Esophagus mucosa (tissue), 1 donor: Measurements from ENCODE around the gene ATF1. TPM values are rescaled to one million over a fixed set of nuclear protein-coding genes. Genes with fewer than 3 reads are reported as not detected.
A peak's percentile ranks its signal among the peaks of the same experiment; 100 is the strongest.

Experiments
- ATAC-seq: fragments of 200-7000 bp; cut with Tn5 transposase; one replicate; pipeline ENCODE4 v1.9.1; 2020
- total RNA-seq: library from RNA; stranded (reverse); gene quantifications from one replicate; pipeline ENCODE4 v1.2.4, GENCODE V29; 2023
- donor health status: DM: yes; HTN: yes; CAD: no.

Gene ATF1
- total RNA-seq = 22.3 TPM

GRCh38 chr12:50763639-50764285, at the start of gene ATF1:
Gene ATF1 (plus strand): TSS chr12:50764101. CDS start chr12:50780146, 16,045 bp downstream.
- peak; percentile 93 for ATAC-seq

GRCh38 chr12:50715174-50715573, 48.7 kb upstream of the ATF1 start:
- no peak for ATAC-seq

DNA sequence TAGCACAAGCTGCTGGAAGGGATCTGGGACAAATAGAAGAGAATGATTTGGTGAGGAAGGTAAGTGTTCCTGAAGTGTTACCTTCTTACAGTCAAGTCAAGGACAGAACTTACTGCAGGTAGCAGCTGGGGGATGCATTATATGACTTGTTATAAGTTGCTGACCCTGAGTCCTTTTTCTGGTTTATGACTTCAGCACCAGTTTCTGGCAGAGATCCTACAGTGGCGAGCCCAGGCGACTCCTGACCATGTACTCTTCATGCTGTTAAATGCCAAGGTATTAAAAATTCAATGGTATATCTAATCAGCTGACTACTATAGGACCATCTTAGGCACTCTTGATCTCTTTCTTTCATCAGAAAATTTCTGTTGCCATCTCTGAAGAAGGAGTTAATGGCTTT, 45.1 kb upstream of the ATF1 start:
- no peak for ATAC-seq

GRCh38 chr12:50720085-50720484, 43.8 kb upstream of the ATF1 start:
- peak; percentile 28 for ATAC-seq

DNA sequence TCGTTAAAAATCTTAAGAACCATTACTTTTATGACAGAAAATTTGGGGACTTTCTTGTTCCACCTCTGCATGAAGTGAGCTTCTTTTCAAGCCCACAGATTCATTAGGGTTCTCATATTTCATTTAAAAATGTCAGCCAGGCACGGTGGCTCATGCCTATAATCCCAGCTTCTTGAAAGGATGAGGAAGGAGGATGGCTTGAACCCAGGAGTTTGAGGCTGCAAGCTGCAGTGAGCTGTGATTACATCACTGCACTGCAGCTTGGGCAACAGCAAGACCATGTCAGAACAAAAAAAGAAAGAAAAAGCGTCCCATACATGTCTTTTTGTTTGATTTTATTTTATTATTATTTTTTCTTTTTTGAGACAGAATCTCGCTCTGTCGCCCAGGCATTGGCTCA, 43.4 kb upstream of the ATF1 start:
- ATAC-seq = no peak

- ATAC-seq = no peak
Observed at GRCh38 chr12:50723865-50724264, 40.0 kb upstream of the ATF1 start.

DNA sequence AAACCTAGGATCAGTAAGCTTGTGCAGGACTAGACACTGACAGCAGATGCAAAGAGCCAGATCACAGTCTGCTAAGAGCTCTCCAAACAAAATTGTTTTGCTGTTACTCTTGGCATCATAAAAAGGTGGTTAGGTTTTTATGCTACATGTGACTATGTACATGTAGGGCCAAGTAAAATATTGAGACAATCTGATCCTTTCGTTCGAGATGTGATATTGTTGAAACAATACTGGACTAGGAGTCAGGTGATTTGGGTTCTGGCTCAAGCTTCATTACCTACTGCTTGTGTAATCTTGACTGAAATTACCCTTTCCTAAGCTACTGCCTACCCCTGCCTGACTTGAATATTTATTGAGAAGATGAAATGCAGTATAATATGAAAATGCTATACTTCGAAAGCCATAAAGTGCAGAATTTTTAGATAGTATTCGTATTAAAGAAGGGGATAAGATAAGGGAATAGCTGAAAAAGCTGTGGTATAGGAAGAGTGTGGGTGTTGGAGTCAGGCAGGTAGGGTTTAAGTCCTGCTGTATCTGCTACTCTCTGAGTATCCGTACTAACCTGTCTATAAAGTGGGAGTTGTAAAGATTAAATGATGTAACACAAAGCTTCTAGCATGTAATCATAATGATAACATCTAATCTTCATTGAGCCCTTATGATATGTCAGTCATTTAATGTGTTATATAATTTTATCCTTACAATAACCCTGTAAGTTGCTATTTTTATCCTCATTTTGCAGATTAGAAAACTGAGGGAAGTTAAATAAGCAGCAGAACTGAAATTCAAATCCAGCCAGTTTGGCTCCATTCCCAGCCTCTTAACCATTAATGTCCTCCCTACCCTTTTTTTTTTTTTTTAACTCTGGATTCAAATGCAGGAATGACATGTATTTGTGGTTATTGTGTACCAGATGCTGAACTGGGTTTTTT, 38.6 kb upstream of the ATF1 start:
- no peak for ATAC-seq

- no peak for ATAC-seq
Observed at GRCh38 chr12:50727466-50727865, 36.4 kb upstream of the ATF1 start.

- ATAC-seq = no peak
Observed at GRCh38 chr12:50728417-50728816, 35.5 kb upstream of the ATF1 start.

DNA sequence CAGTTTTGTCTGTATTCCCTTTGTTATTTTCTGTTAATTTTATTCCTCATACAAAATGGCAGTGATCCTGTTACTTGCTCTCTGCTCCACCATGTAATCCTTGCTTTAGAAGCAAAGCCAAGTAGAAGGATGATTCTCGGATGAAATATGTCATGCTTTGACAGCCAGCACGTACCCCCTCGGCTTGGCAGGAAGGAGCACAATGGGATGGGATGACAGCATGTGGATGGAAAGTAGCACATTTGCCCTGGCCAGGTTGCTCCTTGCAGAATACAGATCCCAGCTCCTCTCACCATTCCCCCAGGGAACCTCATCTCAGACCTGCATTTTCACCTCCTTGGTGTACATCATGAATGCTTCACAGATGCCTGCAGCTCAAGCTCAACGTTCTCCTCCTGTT, 35.1 kb upstream of the ATF1 start:
- ATAC-seq = no peak

- ATAC-seq = peak; percentile 73
Observed at GRCh38 chr12:50732591-50732990, 31.3 kb upstream of the ATF1 start.

- no peak for ATAC-seq
Observed at GRCh38 chr12:50733706-50734105, 30.2 kb upstream of the ATF1 start.

DNA sequence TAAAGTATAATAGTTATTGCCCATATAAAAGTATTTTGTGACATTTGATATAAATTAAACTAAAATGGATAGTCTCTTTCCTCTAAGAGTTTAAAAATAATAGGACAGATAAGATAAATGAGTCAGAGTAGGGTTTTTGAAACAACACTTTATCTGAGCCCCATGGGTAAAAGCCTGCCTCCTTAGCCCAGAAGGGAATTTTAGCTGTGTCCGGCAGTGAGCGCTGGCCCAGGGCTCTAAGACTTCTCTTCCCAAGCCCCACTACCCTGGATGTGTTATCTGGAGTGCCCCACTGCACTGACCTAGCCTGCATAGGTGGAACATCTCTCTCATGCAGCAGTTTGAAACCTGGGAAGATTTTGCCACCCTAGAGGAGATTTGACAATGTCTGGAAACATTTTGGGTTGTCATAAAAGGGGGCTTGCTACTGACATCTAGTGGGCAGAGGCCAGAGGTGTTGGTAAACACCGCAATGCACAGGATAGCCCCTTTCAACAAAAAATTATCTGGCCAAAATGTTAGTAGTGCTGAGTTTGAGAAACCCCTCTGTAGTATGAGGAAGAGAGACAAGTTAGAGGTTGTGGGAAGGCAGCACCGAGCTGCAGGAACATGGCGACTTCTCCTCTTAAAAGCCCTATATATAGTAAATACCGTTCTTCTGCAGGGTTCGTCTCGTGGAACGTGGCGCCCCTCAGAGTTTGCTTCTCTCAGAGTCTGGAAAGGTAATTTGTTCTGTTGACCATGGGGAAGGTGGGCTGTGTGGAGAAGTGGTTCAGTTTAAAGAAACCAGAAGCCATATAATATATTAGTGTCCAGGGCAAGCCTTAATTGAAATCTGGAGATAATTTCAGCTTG, 29.3 kb upstream of the ATF1 start:
- peak; percentile 17 for ATAC-seq

DNA sequence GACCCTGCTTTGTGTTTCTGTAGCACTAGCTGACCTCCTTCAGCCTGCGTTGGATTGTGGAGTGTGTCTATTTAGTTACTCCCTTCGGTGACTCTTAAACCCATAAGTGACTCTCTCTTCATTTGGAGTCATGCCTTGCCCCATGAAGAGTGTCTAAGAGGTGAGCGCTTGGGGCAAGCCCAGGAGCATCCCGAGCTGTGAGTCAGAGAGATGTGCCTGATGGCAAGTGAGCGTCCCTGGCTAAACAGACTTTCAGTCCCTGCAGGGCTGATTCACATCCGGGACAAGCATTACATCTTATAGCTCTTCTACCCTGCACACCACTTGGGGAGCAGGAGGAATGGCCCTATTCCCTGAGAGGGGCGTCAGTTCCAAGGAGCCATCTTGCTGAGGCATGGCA, 24.3 kb upstream of the ATF1 start:
- peak; percentile 20 for ATAC-seq

GRCh38 chr12:50740307-50740706, 23.6 kb upstream of the ATF1 start:
- ATAC-seq = peak; percentile 26

GRCh38 chr12:50742776-50743175, 21.1 kb upstream of the ATF1 start:
- ATAC-seq = no peak

GRCh38 chr12:50745861-50746260, 18.0 kb upstream of the ATF1 start:
- ATAC-seq = no peak

DNA sequence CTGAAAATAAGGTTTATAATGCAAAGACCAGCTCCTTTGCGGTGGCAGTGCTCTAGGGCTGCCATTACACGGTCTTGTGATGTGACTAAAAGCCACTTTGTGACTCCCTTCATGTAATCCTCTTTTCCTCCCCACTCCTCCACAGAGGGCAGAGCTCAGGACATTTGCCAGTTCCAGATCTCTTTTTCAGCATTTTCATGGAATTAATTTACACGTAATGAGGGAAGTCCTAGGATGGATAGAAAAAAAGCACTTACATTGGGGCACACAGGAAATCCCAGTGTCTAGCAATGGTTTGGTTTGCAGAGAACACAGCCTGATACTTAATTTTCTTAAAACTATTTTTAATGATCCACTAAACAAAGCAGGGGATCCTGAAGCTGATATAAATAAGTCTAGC, 17.5 kb upstream of the ATF1 start:
- ATAC-seq = no peak

DNA sequence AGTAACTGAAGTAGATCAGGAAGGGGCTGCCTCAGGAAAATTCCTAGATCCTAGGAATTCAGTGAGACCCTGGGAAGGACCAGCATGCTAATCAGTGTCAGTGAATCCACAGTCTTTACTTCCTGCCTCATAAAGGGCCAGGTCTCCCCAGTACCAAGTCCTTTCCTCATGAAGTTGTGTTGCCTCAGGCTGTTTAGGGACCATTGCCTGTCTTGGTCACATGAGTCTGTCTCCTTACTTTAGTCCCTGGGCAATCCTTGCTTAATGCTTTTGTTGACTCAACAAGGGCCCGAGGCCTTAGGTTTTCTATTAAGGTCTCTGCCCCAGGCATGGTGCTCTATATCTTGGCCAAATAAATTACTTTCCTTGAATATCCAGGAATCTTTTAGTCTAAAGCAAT, 16.1 kb upstream of the ATF1 start:
- ATAC-seq = no peak

DNA sequence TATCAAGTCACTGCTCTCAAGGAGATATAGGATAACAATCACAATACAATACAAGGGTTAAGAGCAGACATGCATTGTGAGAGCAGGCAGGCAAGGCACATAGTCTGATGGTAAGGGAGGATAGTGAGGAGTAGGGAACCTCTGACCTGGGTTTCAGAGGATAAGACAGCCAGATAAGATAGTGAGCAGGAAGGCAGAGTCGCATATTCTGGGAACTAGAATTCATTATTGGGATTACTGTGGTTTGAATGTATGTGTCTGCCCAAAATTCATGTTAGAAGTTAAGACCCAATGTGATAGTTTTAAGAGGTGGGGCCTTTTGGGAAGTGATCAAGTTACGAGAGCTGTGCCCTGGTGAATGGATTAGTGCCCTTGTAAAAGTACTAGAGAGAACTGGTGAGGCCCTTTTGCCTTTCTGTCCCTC, 14.4 kb upstream of the ATF1 start:
- no peak for ATAC-seq

DNA sequence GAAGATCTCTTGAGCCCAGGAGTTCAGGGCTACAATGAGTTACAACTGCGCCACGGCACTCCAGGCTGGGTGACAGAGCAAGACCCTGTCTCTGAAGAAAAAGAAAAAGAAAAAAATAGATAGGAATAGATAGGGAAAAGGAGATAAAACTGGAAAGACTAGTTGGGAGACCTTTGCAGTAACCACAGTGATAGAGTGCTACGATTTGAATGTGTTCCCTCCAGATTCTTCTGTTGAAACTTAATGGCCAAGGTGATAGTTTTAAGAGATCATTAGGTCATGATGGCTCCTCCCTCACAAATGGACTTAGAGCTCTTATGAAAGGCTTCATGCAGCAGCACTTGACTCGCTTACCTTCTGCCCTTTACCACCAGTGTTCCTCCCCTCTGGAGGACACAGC, 13.5 kb upstream of the ATF1 start:
- ATAC-seq = peak; percentile 7

GRCh38 chr12:50751948-50752721, 11.8 kb upstream of the ATF1 start:
- ATAC-seq = no peak
